Endometrial microvascular endothelial cells (primary cell): ENCODE results near the gene TWSG1. TPM values are rescaled to one million over a fixed set of nuclear protein-coding genes. Genes with fewer than 3 reads are reported as not detected.

Experiments used
- in situ Hi-C: cut with HindIII; loops from 2 replicates; pipeline ENCODE4 v1.10.0; 2017; ENCODE audit warnings: low sequenced_read_pairs, low pct_unique_long_range_greater_than_20kb; ENCODE audit errors: inconsistent ontology term
- total RNA-seq: library from RNA; depleted of rRNA; stranded (reverse); fragments of >200 nt; gene quantifications from one replicate; pipeline ENCODE4 v1.2.3, GENCODE V29; 2015; ENCODE audit errors: inconsistent ontology term

TWSG1 gene
- 94.9 TPM for total RNA-seq

DNA sequence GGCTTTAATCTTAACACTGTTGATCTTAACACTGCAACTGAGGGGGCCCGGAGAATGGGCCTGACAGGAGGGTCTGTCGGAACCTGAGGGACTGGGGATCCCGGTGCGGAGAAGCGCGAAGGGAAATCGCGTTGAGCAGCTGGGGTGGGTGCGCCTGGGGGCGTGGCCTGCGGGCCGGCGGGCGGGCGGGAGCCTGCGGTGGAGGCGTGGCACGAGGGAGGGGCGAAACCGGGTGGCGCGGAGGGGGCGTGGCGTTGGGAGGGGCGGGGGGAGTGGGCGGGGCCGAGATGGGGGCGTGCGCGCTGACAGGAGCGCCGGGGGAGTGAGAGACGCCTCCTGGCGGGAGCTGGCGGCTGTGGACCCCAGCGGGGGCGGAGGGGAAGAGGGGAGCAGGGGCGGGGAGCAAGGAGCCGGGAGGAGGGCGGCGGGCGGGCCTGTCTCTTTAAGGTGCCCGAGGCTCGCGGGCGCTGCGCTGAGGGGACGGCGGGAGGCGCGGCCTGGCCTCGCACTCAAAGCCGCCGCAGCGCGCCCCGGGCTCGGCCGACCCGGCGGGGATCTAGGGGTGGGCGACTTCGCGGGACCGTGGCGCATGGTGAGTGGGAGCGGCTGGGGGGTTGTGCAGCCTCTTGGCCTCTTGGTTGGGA is at the start of gene TWSG1:
TSS of gene TWSG1 (plus strand) at position 445 of the 644 bp plus-strand sequence. CDS start 2,457 bp downstream, outside the sequence.
- in situ Hi-C loops = no loop called here

DNA sequence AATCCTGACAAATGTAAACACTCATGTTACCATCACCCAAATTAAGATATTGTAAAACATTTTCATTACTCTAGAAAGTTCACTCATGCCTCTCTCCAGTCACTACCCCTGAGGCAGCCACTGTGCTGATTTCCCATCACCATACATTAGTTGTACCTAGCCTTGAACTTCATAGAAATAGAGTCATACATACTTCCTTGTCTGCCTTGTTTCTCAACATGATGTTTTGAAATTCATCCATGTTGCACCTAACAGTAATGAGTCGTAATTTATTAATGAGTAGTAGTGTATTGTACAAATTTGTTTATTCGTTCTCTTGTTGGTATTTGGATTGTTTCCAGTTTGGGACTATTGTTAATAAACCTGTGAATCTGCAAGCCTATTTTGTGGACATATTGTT is 49.0 kb upstream of the TWSG1 start:
- in situ Hi-C loops = no loop called here

DNA sequence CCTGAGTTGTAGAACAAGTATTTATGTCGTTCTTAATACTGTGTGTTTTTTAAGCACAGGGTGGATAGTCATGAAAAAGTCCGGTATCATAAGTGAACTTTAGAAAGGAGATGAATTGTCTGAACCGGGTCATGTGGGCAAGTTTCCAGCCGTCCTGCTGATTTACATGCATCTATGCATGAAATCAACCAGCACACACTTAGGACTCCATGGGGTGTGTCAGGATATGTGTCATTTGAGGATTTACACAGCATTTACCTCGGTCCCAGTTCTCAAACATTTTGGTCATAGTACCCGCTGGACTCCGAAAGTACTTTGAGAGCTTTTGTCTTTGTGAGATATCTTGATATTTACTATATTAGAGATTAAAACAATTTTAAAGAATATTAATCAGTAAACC is 47.5 kb upstream of the TWSG1 start:
- in situ Hi-C loops = no loop called here

DNA sequence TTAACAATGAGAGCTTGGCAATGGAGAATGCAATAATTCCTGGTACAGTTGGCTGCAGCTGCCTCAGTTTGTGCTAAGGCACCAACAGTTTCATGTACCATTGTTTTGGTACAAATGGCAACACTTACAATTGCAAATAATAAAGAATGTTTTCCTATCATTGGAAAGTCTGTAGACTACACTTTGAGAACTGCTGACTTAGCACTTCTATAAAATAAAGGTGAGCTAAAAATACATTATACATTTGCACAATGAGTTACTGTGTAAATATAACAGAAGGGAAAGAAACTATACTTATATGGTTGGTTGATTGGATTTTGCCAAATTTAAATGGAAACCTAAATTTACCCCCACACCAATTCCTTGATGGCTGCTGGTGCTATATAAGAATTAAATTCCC is 44.9 kb upstream of the TWSG1 start:
- in situ Hi-C loops = no loop called here

DNA sequence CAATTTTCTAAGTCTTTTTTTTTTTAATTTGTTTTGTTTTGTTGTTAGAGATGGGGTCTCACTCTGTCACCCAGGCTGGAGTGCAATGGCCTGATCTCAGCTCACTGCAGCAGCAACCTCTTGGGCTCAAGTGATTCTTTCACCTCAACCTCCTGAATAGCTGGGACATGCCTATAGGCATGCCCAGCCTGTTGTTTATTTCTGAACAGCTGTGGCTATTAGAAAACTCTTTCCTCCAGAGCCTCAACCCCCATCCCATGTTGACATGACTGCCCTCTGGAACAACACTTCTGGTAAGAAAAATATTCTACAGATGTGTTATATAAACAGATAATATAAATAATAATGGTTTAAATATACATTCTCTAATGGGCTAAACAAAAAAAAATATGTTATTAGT is 44.4 kb upstream of the TWSG1 start:
- in situ Hi-C loops = no loop called here

DNA sequence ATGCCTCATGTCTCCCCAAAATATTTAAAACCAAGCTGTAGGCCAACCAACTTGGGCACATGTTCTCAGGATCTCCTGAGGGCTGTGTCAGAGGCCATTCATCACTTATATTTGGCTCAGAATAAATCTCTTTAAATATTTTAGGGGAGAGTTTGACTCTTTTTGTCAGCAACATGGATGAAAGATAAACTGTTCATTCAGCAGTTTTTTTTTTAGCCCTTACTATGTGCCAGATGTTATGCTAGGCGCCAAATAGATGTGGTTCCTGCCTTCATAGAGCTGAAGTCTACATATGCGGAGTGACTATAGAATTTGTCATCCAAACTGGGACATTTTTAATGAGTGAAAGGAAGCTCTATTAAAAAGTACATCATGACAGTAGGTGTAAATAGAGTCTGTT is 42.5 kb upstream of the TWSG1 start:
- in situ Hi-C loops = no loop called here

DNA sequence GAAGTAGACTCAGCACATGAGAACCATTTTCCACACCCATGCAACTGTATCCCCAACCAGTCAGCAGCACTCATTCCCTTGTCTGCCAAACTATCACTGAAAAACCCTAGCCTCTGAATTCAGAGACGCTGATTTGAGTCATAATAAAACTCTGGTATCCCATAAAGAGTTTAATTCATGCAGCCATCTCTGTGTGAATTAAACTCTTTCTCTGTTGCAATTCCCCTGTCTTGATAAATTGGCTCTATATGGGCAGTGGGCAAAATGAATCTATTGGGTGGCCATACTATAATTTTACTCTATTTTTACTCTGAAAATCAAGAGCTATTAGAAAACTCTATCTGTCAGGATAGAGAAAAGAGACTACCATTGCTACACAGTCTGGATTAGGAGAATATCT is 40.6 kb upstream of the TWSG1 start:
- in situ Hi-C loops = no loop called here

DNA sequence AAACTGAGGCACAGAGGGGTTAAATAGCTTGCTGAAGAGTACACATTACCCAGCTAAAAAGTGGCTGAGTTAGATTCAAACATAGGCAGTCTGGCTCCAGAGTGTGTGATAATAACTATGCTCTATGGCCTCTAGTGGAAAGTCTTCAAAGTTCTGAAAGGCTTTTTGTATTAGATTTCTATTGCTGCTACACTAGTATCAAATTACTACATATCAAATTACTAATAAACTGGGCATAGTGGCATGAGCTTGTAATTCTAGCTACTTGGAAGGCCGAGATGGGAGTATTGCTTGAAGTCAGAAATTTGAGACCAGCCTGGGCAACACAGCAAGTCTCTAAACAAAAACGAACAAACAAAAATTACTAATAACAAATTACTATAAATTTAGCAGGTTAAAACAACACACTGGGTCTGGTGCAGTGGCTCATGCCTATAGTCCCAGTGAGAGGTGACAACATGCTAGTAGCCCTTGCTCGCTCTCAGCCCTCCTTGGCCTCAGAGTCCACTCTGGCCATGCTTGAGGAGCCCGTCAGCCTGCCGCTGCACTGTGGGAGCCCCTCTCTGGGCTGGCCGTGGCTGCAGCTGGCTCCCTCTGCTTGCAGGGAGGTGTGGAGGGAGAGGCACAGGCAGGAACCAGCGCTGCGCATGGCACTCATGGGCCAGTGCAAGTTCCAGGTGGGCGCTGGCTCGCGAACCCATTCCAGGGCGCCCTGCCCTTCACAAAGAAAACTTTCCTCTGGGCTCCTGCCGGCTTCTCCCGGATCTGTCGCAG is 38.2 kb upstream of the TWSG1 start:
- in situ Hi-C loops = no loop called here

DNA sequence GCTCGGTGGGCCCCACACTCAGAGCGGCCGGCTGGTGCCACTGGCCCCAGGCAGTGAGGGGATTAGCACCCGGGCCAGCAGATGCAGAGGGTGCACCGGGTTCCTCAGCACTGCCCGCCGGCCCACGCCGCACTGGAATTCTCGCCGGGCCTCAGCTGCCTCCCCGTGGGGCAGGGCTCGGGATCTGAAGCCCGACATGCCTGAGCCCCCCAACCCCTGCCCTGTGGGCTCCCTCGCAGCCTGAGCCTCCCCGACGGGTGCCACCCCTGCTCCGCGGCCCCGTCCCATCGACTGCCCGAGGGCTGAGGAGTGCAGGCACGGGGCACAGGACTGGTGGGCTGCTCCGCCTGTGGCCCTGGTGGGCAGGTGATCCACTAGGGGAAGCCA is 37.6 kb upstream of the TWSG1 start:
- in situ Hi-C loops = no loop called here

DNA sequence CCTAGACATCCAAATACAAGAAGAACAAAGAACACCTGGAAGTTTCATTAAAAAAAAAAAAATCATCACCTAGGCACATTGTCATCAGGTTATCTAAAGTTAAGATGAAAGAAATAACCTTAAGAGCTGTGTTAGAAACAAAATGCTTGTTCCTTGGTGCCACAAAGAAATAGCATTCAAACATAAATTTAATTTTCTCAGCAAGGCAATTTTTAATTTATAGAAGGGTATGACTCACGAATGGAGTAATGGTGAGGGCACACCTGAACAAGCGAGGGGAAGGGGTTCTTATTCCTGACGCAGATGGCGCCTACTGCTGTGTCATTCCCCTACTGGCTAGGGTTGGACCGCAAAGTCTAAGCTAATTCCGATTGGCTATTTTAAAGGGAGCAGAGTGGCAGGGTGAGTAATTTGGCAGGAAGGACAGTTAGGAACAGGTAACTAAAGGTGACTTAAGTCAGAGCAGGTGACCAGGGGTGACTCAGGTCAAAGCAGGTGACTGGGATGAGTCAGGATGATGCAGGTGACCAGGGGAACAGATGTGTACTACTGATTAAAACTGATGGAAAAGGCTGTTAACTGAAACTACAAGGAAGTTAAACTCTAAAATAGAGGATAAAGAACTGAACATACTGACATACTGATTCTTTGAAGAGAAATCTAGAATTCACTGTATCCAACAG is 30.0 kb upstream of the TWSG1 start:
- in situ Hi-C loops = no loop called here

DNA sequence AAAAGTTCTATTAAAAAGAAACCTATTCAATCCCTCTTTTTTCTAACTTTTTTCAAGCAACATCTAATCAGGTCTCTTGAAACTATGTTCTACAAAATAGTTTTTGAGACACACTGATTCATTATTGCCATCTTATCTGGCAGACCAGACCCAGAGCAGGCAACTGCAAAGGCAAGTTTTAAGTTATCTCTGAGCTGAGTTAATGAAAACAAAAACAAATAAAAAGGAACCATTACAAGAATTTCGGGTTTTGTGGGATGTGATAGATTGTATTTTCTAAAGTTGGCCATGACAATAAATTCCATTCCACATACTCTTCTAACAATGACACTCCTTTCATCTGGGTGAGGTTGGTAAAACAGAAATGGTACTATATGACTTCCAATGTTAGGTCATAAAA is 15.2 kb upstream of the TWSG1 start:
- in situ Hi-C loops = no loop called here

DNA sequence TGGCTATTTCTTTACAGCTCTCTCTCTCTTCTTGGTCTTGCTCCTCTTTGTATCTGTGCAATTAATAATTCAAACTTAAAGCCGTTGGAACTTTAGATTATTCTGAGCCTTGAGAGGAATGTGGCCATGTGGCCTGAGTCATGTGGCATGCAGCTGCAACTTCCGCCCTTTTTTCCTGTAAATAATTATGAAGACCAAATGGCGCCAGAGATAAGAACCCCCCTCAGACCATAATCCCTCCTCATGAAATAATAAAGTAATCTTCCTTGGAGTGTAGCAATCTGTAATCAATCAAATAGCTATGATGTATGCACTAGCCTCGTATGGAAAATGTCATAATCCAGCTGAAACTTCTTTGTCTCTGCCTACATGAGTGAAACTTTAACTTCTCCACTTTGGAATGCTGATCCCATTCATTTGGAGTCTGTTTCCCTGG is 13.5 kb upstream of the TWSG1 start:
- in situ Hi-C loops = no loop called here

DNA sequence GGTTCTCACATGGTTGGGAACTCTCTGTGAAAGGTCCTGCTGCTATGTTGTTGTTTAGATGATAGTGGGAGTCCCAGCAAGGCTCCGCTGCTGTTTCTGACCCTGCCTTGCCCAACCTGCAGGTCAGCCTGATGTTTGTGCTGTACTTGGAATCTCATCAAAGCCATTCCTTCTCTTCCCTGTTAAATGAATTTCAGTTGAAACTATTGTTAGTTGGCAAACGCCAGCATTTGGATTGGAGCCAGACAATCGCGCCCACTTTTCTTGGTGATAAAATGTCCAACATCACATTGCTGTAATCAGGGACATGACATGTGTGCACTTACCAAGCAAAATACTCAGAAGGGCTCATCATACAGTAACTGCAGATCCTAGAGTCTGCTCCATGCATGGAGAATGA is 12.8 kb upstream of the TWSG1 start:
- in situ Hi-C loops = no loop called here

DNA sequence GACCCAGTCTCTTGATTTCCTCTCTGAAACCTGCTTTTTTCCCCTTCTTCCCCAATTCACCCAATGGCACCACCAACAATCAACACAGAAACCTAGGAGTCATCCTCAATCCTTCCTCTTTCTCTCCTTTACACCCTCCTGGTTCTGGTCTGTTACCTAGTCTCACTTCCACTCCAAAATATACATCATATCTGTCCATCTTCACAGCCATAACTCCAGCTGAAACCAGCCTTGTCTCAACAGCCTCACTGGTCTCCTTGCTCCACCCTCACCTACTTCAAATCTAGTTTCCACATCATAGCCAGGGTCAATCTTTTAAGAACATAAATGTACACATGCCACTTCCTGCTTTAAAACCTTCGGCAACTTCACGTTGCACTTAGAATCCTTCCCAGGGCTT is 11.8 kb upstream of the TWSG1 start:
- in situ Hi-C loops = no loop called here

DNA sequence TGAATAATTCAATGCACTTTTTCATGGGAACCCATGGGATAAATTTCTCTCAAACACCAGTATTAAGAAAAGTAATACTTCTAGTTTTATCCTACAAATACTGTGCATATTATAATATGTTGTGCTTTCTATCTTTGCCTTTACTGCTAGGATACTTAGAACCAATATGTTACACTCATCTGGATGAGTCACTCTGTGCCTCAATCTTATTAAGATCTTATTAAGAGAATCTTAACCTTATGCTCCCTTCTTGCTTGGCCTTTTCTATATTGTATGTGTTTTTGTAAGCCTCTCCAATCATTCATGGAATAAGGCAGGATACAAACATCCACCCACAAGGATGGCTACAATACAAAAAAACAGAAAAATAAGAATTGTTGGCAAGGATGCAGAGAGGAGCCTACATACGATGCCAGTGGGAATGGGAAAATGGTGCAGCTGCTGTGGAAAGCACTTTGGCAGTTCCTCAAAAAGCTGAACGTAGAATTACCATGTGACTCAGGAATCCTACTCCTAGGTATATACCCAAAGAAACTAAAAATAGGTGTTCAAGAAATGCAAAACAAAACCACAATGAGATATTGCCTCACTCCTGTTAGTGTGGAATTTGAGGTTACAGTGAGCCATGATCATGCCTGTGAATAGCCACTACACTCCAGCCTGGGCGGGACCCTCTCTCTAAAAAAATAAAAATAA is 10.7 kb upstream of the TWSG1 start:
- in situ Hi-C loops = no loop called here

DNA sequence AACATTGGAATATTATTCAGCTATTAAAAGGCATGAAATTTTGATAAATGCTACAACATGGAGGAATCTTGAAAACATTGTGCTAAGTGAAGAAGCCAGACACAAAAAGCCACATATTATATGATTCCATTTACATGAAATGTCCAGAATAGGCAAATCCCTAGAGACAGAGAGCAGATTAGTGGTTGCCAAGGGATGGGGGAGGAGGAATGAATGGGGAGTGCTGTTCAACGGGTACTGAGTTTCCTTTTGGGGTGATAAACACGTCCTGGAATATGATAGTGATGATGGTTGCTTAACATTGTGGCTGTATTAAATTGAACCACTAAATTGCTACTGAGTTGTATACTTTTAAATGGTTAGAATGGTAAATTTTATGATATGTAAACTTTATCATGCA is 8.9 kb upstream of the TWSG1 start:
- in situ Hi-C loops = no loop called here

DNA sequence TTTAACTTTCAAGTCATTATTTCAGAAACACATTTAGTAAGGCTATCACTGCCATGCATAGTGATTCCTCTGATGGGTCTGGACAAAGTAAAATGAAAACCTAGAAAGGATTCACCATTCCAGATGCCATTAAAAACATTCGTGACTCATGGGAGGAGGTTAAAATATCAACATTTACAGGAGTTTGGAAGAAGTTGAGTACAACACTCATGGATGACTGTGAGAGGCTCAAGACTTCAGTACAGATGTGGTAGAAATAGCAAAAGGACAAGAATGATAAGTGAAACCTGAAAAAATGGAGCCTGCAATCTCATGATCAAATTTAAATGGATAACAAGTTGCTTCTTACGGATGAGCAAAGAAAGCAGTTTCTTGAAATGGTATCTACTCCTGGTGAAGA is 5.8 kb upstream of the TWSG1 start:
- in situ Hi-C loops = no loop called here

DNA sequence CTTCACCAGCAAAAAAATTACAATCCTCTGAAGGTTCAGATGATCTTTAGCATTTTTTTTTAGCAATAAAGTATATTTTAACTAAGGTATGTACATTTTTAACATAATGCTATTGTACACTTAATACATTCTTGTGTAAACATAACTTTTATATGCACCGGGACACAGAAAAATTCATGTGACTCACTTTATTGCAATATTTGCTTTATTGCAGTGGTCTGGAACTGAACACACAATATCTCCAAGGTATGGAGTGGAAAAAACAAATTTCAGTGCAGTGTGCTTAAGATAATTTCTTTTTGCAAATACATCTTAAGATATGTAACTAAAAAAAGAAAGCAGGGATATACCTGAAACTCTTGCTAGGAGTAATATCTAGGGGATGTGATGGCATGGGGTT is 5.1 kb upstream of the TWSG1 start:
- in situ Hi-C loops = no loop called here

DNA sequence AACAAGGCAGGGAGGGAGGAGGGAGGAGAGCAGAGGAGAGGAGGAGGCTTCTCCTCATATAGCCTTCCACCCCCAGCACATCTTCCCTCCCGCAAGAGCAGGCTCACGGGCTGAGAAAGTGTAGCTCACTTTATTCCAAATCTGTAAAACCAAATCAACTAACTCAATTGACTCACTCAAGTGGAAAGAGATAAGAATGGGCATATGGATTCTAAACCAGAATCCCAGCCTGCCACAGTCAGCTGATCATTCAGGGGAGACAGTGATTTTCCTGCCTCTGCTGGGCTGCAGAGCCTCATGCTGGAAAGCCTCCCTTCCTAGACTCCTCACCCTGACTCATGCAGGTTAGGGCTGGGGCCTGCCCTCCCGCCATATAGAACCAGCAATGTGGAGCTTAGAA is 4.2 kb upstream of the TWSG1 start:
- in situ Hi-C loops = no loop called here
